Breast epithelium (tissue), 3 donors: Measurements from ENCODE around the gene GOLT1A.

Experiments used
- POLR2AphosphoS5 ChIP-seq, 3 donors: sonication (generic); formaldehyde crosslinking; IDR thresholded peaks; one replicate each; pipeline ENCODE4 v1.6.1; 2017; ENCODE audit warnings: antibody characterized with exemption in 3 of 3
- TF ChIP-seq, protein P1 (sequence below), 3 donors: fragments of 450-650 bp; IDR thresholded peaks; one replicate each; pipeline ENCODE4 v1.5.1; 2016 to 2017; ENCODE audit warnings: antibody characterized with exemption in 3 of 3, mild to moderate bottlenecking in 3 of 3, moderate library complexity in 3 of 3

DNA sequence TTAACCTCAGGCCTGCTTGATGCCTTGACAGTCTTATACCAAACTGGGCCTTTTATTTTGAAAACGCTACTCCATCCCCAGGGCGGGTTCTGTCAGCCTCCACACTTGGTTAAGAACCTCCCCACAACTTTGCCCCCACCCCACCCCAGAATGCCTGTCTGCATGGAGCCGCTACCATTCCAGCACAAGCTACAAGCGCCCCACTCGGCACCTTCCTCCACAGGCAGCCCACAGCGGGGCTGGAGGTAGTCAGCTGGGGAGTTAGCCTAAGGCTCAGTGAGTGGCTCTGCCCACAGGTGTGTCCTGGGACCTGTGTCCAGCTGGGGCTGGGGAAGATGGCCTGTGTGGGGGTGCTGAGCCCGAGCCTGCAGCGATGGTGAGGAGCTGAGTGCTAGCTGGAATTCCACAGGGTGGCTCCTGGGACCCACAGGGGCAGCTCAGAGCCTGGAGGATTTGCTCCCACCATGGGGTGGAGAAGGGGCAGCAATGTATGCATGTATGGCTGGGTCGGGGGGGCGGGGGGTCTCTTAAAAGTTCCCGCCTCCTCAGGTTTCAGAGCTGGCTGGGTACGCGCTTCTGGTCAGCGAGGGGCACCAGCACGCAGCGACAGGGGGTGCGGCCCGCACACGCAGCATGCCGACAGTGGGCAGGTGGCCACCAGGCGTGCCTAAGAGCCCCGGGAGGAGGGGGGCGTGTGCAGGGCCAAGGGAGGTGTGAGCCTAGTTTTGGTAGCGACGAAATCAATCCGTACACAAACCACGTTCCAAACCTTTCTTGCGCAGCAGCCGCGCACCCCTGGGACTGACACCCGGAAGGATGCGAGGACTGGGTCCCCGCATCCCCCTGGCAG is 62.9 kb downstream of the GOLT1A start:
- no peak for TF ChIP-seq POLR2AphosphoS5 (IDR thresholded peaks at IDR 0.05)
- TF ChIP-seq, protein P1, sequence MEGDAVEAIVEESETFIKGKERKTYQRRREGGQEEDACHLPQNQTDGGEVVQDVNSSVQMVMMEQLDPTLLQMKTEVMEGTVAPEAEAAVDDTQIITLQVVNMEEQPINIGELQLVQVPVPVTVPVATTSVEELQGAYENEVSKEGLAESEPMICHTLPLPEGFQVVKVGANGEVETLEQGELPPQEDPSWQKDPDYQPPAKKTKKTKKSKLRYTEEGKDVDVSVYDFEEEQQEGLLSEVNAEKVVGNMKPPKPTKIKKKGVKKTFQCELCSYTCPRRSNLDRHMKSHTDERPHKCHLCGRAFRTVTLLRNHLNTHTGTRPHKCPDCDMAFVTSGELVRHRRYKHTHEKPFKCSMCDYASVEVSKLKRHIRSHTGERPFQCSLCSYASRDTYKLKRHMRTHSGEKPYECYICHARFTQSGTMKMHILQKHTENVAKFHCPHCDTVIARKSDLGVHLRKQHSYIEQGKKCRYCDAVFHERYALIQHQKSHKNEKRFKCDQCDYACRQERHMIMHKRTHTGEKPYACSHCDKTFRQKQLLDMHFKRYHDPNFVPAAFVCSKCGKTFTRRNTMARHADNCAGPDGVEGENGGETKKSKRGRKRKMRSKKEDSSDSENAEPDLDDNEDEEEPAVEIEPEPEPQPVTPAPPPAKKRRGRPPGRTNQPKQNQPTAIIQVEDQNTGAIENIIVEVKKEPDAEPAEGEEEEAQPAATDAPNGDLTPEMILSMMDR (IDR thresholded peaks at IDR 0.05) = no peak
